ENCODE measurements around the gene GRK2.

GRCh38 chr11:67271541-67272284 lies 5.4 kb downstream of the GRK2 start:
- no peak for TF ChIP-seq EZH2 (IDR thresholded peaks at IDR 0.05; ENCODE audit: borderline replicate concordance, low read depth, low read length, poor library complexity, severe bottlenecking)
- TF ChIP-seq CTCF (conservative IDR thresholded peaks at IDR 0.05; ENCODE audit: low read depth, low read length) = no peak

All from A673 (cell line).